ENCODE results near the gene MYO1F.

The MYO1F gene

DNA sequence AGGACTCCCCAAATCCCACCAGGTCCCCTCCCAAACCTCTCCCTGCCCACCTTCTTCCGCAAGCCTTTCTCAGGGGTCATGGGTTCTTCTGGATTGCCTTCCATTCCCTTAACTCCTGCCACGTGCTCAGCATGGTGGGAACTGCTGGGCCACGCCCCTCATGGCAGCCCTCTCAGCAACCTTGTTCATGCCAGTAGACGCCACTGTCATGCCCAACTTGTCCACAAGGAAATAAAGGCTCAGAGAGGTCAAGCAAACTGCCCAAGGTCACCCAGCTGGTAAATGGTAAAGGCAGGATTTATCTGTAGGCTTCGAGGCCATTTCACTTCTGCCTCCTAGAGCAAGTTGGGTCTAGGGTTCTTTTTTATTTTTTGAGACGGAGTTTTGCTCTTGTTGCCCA is 85.7 kb downstream of the MYO1F start:
- no peak for DNase-seq (ENCODE audit: low read depth)

GRCh38 chr19:8490873-8491272 is 86.4 kb downstream of the MYO1F start:
- no peak for DNase-seq (ENCODE audit: low read depth)

DNA sequence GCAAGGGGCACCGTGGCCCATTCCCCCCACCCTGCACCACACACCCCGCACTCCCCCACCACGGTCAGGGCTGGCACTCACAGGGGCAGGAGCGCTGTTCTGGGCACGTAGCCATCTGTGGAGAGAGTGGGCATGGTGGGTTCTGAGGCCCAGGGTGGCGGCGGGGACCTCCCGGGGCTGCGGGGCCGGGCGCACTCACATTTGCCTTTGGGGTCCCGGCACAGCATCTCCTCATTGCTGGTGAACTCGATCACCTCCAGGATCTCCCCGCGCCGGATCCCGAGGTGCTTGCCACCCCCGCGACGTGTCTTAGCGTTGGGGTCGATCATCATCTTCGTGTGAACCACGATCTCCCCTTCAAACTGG is 86.9 kb downstream of the MYO1F start:
- DNase-seq (ENCODE audit: low read depth): no peak

DNA sequence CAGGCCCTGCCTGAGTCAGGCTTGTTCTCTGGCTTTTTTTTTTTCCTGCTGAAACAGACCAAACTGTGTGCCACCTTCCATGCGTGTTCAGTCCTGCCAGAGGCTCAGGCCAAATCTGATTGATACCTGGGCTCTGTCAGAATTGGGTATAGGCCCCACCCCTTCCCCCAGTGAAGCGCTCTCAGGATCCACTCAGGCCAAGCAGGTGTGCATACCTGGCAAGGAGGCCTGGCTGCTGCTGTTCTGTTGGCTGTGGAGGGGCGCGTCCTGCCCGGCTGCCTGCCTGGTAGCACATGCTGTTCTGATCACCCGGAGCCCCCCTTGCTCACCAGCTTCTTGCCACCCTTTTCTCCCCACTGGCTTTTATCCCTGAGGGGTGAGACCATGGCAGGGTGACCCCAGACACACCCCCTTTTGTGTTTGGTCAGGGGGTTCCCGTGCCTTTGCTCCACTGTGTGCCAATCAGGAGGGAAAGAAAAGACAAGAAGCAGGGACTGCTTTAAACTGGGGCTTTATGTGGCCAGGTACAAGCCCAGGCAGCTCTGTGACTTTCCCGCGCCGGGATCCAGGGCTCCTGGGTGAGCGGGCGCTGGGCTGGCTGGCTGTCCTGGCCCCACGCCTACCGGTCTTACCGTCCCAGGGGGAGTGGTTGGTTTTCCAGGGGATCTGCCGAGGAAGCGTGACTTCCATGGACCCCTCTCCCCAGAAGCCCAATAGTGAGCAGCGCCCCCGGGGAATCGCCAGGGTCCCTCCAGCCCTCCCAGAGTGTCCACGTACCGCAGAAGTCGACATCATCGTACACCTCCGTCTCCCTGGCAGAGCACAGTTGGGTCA is 87.5 kb downstream of the MYO1F start:
- no peak for DNase-seq (ENCODE audit: low read depth)

GRCh38 chr19:8488365-8488764 is 88.9 kb downstream of the MYO1F start:
- no peak for DNase-seq (ENCODE audit: low read depth)

GRCh38 chr19:8487137-8487851 is 89.9 kb downstream of the MYO1F start:
- DNase-seq (ENCODE audit: low read depth): no peak

DNA sequence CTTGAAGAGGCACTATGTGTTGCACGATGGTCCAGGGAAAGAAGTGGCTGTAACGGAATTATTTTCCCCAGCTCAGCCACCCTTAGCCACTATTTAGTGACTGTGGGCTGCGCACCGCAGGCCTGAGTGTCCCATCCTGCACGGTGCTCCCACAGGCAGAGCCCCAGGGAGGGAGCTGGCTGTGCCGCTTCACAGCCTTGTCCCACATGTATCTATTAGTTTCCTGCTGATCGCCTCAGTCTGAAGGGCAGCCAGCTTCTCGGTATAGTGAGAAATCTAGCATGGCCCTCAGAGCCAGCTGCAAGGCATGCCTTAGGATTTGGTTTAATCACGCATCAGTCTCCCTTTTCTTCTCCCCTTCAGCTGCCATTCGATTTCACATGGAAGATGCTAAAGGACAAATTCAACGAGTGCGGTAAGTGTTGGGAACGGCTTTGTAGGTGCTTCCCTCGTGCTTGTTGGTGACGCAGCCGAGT is 90.5 kb downstream of the MYO1F start:
- no peak for DNase-seq (ENCODE audit: low read depth)

DNA sequence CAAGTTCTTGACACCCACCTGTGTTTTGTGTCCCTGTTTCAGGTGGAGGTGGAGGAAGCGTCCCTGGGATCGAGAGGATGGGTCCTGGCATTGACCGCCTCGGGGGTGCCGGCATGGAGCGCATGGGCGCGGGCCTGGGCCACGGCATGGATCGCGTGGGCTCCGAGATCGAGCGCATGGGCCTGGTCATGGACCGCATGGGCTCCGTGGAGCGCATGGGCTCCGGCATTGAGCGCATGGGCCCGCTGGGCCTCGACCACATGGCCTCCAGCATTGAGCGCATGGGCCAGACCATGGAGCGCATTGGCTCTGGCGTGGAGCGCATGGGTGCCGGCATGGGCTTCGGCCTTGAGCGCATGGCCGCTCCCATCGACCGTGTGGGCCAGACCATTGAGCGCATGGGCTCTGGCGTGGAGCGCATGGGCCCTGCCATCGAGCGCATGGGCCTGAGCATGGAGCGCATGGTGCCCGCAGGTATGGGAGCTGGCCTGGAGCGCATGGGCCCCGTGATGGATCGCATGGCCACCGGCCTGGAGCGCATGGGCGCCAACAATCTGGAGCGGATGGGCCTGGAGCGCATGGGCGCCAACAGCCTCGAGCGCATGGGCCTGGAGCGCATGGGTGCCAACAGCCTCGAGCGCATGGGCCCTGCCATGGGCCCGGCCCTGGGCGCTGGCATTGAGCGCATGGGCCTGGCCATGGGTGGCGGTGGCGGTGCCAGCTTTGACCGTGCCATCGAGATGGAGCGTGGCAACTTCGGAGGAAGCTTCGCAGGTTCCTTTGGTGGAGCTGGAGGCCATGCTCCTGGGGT is 91.5 kb downstream of the MYO1F start:
- DNase-seq (ENCODE audit: low read depth): no peak

DNA sequence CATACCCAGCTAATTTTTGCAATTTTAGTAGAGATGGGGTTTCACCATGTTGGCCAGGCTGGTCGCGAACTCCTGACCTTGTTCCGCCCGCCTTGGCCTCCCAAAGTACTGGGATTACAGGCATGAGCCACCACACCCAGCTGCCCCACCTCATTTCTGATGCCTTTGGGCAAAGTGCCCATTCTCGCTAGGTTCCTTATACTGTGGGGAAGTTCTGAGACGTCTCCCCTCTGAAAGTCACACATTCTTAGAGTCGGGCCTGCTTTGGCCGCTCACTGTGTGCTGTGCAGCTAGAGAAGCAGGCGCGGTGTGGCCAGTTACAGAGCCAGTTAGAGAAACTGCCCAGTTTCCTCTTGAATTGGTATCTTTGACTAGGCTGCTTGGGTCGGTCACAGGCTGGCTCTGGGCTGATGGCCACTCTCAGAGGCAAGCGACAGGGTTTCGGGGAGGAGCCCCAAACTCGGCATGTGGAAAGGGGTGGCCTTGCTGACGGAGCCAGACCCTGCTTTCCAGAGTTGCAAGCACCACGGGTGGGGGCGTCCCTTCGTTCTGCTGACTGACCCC is 92.8 kb downstream of the MYO1F start:
- no peak for DNase-seq (ENCODE audit: low read depth)

GRCh38 chr19:8483165-8483564 is 94.1 kb downstream of the MYO1F start:
- no peak for DNase-seq (ENCODE audit: low read depth)

DNA sequence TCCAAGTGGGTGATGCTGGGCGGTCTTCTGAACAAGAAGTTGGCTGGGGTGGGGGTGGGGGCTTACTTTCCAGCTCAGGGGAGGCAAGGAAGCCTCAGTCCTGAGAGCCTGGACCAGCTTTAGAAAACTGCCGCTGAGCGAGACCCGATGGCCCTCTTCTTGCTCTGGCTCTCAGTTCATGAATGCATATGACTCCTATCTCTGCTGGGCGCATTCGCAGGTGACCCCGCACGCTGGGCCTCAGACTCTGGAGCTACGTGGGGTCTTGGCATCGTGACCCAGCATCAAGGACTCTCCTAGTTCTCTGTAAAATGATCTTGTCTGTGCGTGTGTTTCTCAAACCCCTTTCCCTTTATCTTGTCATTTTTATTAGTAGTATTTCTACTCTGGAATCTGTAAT is 94.5 kb downstream of the MYO1F start:
- no peak for DNase-seq (ENCODE audit: low read depth)

GRCh38 chr19:8481616-8482015 is 95.6 kb downstream of the MYO1F start:
- DNase-seq (ENCODE audit: low read depth): no peak

GRCh38 chr19:8481201-8481600 is 96.0 kb downstream of the MYO1F start:
- DNase-seq (ENCODE audit: low read depth): no peak

DNA sequence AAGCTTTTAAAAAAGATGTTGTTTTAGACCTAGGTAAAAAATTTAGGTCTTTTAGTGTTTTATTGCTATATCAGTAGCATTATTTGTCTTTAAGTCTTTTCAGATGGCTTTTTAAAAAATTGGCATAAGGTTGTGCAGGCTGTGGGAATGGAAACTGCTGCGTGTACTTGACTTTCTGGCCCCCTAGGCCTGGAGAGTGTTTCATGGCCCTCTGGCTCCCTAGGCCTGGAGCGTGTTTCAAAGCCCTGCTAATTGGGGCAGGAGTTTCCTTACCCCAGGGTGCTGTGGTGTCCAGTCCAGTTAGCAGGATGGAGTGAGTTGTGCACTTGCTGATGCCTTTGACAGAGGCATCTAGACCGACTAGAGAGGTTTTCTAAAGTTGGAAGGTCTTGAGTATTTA is 98.6 kb downstream of the MYO1F start:
- no peak for DNase-seq (ENCODE audit: low read depth)

DNA sequence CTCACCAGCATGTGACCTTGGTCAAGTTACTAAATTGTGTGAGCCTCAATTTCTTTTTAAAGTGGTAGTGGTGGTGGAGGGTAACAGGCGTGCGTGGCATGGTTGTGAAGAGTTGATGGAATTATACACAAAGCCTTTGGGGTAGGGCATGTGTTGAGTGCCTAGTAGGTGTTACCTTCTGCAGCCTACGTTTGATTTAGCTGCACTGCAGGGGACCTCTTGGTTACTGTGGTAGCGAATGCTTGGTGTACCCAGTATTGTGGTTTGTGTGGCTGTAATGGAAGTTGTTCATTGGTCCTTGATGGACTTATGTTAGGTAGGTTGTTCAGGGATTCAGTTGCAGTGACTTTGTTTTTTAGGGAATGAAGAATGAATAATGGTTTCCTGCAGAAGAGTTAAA is 99.4 kb downstream of the MYO1F start:
- DNase-seq (ENCODE audit: low read depth): no peak

DNA sequence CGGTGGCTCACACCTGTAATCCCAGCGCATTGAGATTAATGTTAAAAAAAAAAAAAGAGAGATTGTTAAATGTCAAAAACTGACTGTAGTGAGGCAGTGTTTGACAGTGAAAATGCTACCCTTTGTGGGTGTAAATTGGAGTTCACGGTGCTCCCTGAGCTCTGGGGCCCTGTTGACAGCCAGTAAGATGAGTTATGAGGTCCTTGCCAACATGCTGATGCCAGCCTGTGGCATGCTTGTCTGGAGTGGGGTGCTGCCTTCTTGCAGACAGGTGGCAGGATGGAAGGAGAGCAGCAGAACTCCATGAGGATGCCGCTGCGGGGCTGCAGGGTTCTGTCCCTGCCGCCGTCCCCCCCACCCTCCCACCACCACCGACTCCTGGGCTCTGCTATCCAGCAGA is 100.7 kb downstream of the MYO1F start:
- DNase-seq (ENCODE audit: low read depth): no peak

DNA sequence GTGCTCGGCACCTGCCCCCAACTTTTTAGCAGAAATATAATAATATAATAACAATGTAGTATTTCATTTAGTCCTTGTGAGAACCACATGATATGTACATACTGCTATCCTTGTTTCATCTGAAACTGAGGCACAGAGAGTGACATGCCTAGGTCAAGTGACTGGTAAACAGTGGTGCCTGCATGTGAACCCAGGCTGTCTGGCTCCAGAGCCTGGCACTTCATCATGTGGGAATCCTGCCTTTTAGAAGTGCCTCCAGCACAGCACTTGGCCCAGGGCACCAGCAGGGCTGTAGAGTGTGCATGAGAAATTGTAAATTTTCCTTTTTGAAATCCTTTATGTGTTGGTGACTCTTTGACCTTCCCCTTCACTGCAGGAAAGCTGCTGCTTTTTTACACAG is 102.2 kb downstream of the MYO1F start:
- no peak for DNase-seq (ENCODE audit: low read depth)

DNA sequence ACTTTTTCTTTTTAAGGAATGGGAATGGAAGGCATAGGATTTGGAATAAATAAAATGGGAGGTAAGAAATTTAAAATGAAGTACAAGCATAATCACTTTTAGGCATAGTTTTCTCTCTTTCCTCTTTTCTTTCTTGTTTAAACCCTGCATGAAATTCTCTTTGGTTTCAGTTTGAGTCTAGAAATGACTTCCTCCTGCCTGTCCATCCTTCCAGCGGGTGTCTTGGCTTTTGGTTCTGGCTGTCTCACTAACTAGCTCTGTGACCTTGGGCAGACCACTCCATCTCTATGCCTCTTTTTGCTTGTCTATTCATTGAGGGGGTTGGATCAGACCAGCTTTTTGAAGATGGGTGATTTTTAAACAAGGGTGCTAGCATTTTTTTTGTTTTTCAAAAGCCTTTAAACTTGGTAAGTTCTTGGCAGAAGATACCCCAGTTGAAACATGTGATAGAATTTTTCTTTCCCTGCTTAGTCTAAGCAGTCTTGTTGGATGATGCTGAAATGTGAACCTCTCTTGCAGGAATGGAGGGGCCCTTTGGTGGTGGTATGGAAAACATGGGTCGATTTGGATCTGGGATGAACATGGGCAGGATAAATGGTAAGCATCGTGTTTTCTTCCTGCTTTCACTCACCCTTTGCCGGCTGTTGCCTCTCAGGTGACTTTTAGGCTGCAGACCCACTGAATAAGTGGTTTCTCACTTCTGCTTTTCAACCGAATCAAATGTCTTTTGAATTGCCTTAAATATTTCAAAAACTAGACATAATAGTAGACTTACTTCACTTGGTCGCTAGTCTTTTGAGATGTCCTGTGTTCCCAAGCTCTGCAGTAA is 103.4 kb downstream of the MYO1F start:
- DNase-seq (ENCODE audit: low read depth): no peak

Measured in HS-27A (cell line).